ENCODE results near the gene PTPN3.
"Not testable (repeated sequence)": the region's sequence is repeated elsewhere in the genome, so short reads cannot be mapped to it uniquely, and the experiment has no call there.

Gene PTPN3

GRCh38 chr9:109498195-109499092, at the start of gene PTPN3:
Gene PTPN3, minus strand, starts transcription at chr9:109498307. Its CDS starts 34,873 bp downstream, at chr9:109463434.
- no peak for DNase-seq

GRCh38 chr9:109544954-109545353, 46.8 kb upstream of the PTPN3 start:
- DNase-seq, result not testable (repeated sequence)

GRCh38 chr9:109542922-109543321, 44.8 kb upstream of the PTPN3 start:
- DNase-seq, result no peak

- no peak for DNase-seq
These were observed 40.2 kb upstream of the PTPN3 start for GRCh38 chr9:109538346-109538745.

- no peak for DNase-seq
These were observed 39.2 kb upstream of the PTPN3 start for GRCh38 chr9:109537288-109537687.

- no peak for DNase-seq
These were observed 38.8 kb upstream of the PTPN3 start for GRCh38 chr9:109536859-109537258.

- no peak for DNase-seq
These were observed 37.3 kb upstream of the PTPN3 start for GRCh38 chr9:109535365-109535764.

GRCh38 chr9:109534151-109534550, 36.0 kb upstream of the PTPN3 start:
- DNase-seq, result no peak

GRCh38 chr9:109532652-109533051, 34.5 kb upstream of the PTPN3 start:
- DNase-seq, result not testable (repeated sequence)

- no peak for DNase-seq
These were observed 24.0 kb upstream of the PTPN3 start for GRCh38 chr9:109522106-109522505.

- peak; percentile 18 for DNase-seq
These were observed 22.5 kb upstream of the PTPN3 start for GRCh38 chr9:109520475-109521132.

- DNase-seq, result no peak
These were observed 21.3 kb upstream of the PTPN3 start for GRCh38 chr9:109519366-109519765.

GRCh38 chr9:109518621-109519335, 20.7 kb upstream of the PTPN3 start:
- DNase-seq, result no peak

GRCh38 chr9:109517901-109518377, 19.8 kb upstream of the PTPN3 start:
- no peak for DNase-seq

GRCh38 chr9:109513871-109514270, 15.8 kb upstream of the PTPN3 start:
- no peak for DNase-seq

- DNase-seq, result no peak
These were observed 14.2 kb upstream of the PTPN3 start for GRCh38 chr9:109512170-109512756.

GRCh38 chr9:109510506-109510905, 12.4 kb upstream of the PTPN3 start:
- no peak for DNase-seq

GRCh38 chr9:109510042-109510441, 11.9 kb upstream of the PTPN3 start:
- not testable (repeated sequence) for DNase-seq

GRCh38 chr9:109509611-109510010, 11.5 kb upstream of the PTPN3 start:
- no peak for DNase-seq

- no peak for DNase-seq
These were observed 9.3 kb upstream of the PTPN3 start for GRCh38 chr9:109507421-109507838.

GRCh38 chr9:109506097-109506712, 8.1 kb upstream of the PTPN3 start:
- no peak for DNase-seq

- DNase-seq, result no peak
These were observed 6.6 kb upstream of the PTPN3 start for GRCh38 chr9:109504689-109505088.
